K562 (cell line): Measurements from ENCODE around the gene ZNF503. TPM values are rescaled to one million over a fixed set of nuclear protein-coding genes. Genes with fewer than 3 reads are reported as not detected.
A peak's percentile ranks its signal among the peaks of the same experiment; 100 is the strongest.

Source experiments
- MEIS2 ChIP-seq: fragments of 450-650 bp; IDR thresholded peaks from 2 replicates; pipeline ENCODE4 v1.6.1; 2014; ENCODE audit warnings: mild to moderate bottlenecking; ENCODE audit not compliant: partially characterized antibody
- MLX ChIP-seq, 2 experiments: fragments of 450-650 bp in 1 of 2; sonication (generic) in 1 of 2; formaldehyde crosslinking; conservative IDR thresholded peaks; 2 replicates each; pipeline versions ENCODE4 v1.4.0 to v1.8.1; 2020 to 2022; ENCODE audit warnings: mild to moderate bottlenecking in 1 of 2, missing genetic modification reagents in 1 of 2
- PBX2 ChIP-seq, 2 experiments: IDR thresholded peaks in 1 of 2; conservative IDR thresholded peaks in 1 of 2; 2 replicates each; pipeline ENCODE4 v1.6.1; 2016; ENCODE audit warnings: low read depth in 2 of 2, mild to moderate bottlenecking in 1 of 2, missing compliant biosample characterization in 1 of 2, missing genetic modification characterization in 1 of 2, moderate library complexity in 1 of 2
- PKNOX1 ChIP-seq: fragments of 450-650 bp; IDR thresholded peaks from 2 replicates; pipeline ENCODE4 v1.6.1; 2016
- polyA plus RNA-seq, 8 experiments: library from polyadenylated mRNA; depleted of rRNA in 4 of 8; stranded (reverse) in 5 of 8; unstranded in 3 of 8; fragments of >200 nt; fragmentation: Nextera tagmentation in 2 of 8; fragmentation: Illumina TruSeq in 1 of 8; extraction: Ambion mirVana in 2 of 8; extraction: Trizol in 1 of 8; gene quantifications; 2 replicates each; pipeline versions ENCODE4 v1.2.1 to v1.2.3, GENCODE V29; 2011 to 2014; ENCODE audit warnings: inconsistent platforms in 1 of 8, missing spikeins in 1 of 8
- total RNA-seq, 7 experiments: library from RNA; depleted of rRNA in 6 of 7; stranded (reverse); fragments of >200 nt in 6 of 7; fragmentation: Illumina TruSeq in 2 of 7; extraction: Trizol in 2 of 7; gene quantifications; 2 replicates each; pipeline versions ENCODE4 v1.2.1 to v1.2.3, GENCODE V29; 2011 to 2021; ENCODE audit warnings: low replicate concordance in 1 of 7

The ZNF503 gene
- total and polyA plus RNA-seq, 9 of the 15 experiments (the other 6 are each of a cell fraction or from before 2014, with no cell fraction given) = not detected

GRCh38 chr10:75404815-75405597, 3.4 kb upstream of the ZNF503 start (continued):
- TF ChIP-seq PBX2 (CRISPR knock-in tag; IDR thresholded peaks at IDR 0.05; ENCODE audit: low read depth) (no peak), PBX2 (tag; conservative IDR thresholded peaks at IDR 0.05; ENCODE audit: low read depth) (peak; percentile 52), PKNOX1 (0 out of 2 replicates have a peak, but pooled peaks have one; percentile 22), MLX (CRISPR knock-in tag; conservative IDR thresholded peaks at IDR 0.05) (no peak), MEIS2 (peak; percentile 70)
